ENCODE data around the gene THADA.
A peak's percentile ranks its signal among the peaks of the same experiment; 100 is the strongest.
"Not testable (repeated sequence)": the region's sequence is repeated elsewhere in the genome, so short reads cannot be mapped to it uniquely, and the experiment has no call there.

The THADA gene

DNA sequence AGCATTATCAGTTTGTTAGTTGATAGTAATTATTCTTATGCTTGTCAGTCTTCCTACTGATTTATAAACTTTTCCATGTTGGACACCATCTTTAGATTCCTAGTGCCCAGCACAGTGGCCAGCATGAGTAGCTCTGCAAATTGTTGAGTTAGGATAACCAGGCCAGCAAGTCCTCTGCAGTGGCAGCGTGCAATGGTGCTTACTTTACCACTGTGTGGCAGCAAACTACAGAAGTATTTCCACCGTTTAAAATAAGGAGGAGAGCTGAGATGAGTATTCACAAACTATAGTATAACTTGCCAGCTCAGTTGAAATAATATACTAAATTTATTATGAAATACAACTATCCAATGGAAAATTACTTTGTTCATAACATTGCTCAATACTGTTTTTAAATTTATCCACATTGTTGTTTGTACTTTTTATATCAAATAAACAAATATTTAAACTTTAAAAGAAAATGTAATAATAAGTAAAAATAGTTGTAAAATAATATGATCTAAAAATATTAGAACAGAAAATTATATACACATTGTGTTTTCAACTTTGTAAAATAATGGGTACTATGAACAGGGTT, 9.3 kb upstream of the THADA start:
- DNase-seq (ENCODE audit: low spot score): no peak

DNA sequence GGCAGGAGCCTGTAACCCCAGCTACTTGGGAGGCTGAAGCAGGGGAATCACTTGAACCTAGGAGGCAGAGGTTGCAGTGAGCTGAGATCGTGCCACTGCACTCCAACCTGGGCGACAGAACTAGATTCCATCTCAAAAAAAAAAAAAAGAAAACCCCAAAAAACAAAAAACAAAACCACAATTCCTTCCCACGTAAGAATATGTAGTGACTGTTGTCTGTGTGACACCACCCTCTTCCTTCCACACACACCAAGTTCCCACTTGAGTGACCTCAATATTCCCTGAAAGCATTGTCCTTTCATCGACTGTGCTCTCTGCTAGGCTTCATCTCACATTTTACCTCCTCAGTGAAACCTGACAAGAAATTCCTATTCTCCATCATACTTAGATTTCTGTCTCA, 8.8 kb upstream of the THADA start:
- DNase-seq (ENCODE audit: low spot score): no peak

DNA sequence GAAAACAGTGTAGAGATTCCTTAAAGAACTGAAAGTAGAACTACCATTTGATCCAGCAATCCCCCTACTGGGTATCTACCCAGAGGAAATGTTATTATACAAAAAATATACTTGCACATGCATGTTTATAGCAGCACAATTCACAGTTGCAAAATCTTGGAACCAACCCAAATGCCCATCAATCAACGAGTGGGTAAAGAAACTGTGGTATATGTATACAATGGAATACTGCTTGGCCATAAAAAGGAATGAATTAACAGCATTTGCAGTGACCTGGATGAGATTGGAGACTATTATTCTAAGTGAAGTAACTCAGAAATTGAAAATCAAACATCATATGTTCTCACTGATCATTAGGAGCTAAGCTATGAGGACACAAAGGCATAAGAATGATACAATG, 4.8 kb upstream of the THADA start:
- DNase-seq (ENCODE audit: low spot score): not testable (repeated sequence)

DNA sequence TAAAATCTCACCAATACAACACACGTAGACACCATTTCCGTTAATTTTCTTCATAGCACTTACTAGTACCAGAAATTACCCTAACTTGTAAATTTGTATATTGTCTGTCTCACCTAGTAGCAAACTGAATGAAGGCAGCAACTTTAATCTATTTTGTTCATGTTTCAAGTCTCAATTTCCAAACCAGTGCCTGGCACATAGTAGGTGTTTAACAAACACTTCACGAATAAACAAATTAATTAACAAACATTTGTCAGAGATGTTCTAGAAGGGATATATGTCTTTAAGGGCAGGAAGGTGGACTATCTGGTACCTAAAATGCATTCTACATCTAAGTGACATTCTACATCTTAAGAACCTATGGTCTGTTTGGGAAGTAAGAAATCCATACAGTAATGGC, 963 bp downstream of the THADA start:
- DNase-seq (ENCODE audit: low spot score): no peak

DNA sequence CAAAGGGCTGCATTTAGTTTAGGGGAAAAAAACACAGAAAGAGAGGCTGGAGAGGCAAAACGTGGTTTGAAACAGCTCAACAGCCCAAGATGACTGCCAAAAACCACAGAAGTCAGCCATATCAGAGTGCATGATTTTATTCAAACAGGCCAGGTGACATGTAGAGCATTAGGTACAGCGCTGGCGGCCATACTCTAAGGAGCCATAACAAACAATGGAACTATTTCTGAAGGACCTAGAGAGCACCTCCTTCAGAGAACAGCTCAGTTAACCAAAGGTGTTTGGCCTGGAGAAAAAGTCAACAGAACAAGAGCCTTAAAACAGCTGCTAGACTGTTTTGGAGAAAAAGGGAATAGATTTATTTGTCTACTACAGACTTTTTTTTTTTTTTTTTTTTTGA, 2.6 kb downstream of the THADA start:
- no peak for DNase-seq (ENCODE audit: low spot score)

DNA sequence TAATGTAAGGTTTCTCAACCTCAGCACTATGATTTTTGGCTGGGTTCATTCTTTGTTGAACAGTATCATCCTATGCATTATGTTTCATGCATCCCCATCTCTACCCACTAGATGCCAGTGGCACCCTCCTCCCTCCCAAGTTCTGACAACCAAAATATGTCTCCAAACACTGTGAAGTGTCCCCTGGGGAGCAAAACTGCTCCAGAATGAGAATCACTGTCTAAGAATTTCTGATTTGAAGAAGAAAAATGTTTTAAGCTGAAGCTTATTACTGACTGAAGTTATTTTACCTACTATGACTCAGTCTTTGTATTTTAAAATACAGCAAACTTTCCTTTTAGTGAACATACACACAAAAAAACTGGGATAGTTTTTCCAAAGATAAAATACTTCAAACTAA, 3.4 kb downstream of the THADA start:
- no peak for DNase-seq (ENCODE audit: low spot score)

DNA sequence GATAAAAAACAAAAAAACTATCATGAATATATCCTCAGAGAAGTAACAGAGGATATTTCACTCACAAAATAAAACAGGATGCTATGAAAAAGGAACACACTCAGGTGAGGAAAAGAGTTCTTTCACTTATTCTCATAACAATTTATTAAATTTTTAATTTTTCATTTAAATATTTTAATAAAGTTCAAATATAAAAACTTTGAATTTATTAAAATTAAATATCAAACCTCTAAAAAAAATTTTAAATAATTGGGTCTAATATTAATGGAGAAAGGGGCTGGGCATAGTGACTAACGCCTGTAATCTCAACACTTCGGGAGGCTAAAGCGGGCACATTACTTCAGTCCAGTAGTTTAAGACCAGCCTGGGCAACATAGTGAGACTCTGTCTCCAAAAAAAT, 10.1 kb downstream of the THADA start:
- no peak for DNase-seq (ENCODE audit: low spot score)

DNA sequence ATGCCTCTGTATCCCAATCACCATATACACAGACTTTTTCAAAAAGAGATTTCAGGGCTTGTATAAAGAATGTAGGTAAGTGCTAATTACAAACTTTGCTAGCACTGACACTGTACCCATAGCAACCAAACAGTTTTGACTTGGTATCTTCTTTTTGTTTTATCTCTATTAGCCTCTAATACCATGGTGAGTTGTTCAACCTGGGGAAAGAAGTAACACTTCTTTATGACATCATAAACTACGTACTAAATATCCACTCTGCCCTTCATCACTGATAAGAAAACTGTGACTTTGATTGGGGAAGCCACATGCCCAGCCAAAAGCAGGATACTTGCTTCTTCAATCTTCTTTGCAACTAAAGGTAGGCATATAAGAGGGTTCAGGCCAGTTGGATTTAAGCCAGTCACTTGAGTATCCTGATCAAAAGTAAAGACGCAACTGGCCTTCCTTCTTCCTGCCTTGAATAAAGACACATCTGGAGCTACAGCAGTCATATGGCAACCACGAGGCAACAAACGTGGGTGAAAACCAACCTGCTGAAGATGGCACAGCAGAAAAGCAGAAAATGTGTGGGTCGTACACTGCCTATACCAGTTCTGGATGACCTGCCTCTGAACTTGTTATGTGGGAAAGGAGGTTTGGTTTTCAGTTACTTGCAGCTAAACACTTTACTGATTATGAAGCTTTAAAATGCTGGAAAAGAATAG, 16.4 kb downstream of the THADA start:
- no peak for DNase-seq (ENCODE audit: low spot score)

DNA sequence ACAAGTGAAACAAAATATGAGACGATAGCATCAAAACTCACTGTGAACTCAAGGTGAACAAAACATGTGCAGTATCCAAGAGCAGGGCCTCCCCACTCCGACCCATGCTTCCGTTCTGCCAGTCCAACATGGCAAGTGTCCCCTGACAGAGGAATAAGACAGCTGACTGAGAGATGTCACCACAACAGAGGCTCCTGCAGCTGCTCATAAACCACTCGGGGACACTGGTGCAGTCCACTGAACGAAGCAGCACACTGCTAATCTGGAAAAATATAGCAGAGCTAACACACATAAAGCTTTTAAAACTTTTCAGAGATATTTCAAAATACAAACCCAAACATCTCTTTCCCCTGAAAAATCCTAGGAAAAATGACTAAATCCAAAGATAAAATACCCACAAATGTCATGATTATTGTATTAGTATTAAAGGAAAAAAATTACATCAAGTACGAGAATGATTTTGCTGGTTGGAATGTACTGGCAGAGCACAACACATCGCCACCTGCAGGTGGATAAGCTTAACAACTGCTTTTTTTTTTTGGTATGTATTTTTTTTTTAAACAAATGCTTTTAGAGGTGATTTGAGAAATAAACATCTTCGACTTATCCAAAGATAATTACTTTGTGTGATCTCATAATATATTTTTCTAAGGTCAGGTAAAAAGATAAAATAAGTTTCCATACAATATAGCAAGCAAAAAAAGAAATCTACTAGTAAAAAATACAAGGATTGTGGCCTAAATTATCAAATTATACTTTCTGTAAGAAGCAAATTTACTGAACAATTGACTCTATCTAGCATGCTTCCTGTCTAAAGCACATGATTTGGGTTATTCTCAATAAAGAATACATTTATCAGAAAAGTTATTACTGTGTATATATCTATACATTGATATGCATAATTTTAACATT, 18.6 kb downstream of the THADA start:
- DNase-seq (ENCODE audit: low spot score): peak; percentile 63

DNA sequence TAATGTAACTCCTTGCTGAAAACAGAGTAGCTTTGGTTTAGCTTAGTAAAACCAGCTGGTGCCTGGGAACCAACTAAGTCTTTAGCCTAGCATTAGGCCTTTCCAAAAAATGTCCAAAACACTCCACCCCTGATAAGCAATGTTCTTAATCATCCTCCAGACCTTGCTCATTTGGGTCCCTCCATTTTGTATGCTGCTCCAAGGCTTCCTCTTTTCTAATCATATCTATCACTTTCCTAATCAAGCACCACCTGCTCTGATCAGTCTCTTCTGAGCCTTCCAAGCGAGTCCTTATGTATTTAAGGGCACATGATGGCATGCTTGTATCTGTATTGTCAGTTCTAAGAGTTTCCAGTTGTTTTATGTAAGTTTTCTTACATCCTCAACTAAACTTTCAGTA, 23.6 kb downstream of the THADA start:
- DNase-seq (ENCODE audit: low spot score): peak; percentile 48

DNA sequence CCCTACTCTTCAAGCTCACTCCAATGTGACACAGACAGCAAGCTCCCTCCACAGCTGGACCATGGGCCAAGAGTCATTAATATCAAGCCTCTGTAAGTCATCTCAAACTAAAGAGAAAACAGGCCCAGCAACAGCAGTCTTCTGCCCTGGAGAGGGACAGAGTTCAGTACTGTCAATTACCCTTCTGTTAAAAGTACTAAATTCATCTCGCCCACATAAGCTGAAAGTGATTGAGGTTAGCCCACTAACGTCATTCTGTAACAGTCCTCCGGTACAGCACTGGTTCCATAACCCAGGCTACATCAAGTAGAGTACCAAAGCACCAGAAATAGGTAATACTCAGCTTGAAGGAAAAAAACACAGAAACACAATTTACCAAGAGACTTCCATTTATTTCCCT, 25.9 kb downstream of the THADA start:
- no peak for DNase-seq (ENCODE audit: low spot score)

DNA sequence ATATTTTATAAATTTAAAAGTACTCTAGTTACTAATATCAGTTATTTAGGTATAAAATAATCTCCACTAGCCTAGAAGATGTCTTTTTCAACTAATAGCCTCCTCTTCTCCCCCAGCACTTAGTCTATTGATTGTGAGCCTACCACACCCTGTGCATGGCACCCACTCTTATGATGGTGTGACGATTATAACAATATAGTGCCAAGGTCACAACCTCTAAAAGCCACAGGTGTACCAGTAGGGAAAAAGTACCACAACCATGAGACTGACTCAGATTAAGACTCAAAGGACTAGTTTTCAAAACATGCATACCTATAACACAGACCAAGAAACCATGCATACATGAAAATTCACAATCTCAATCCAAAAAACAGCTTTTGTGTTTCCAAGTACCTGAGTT, 27.6 kb downstream of the THADA start:
- DNase-seq (ENCODE audit: low spot score): no peak

DNA sequence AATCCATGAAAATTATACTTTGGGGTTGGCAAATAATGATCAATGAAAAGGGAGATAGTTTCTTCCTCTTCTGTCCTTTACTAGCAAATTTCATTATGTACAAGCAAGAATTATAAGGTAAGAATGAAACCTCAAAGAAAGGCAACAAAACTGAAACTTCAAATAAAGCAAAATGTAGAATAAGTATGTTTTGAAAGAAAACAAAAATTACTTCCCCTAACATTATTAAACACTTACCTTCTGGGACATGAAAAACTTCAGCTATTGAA, 29.4 kb downstream of the THADA start:
- no peak for DNase-seq (ENCODE audit: low spot score)

DNA sequence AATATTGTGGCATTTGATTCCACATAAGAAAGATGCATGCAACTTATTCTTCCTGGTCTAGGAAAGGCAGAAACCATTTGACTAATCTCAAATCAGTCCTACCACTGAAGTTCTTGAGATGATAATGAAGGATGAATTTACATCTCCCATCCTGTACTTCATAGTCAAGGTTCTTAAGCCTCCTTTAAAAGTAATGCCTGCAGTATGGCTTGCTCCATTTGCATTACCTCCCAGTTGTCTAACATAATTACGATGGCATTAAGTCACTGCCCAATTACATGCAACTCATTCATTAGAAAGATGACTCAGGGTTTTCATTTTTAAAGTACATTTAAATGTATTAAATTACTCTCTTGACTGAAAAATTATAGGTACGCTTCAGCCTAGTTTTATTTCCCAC, 32.2 kb downstream of the THADA start:
- no peak for DNase-seq (ENCODE audit: low spot score)

DNA sequence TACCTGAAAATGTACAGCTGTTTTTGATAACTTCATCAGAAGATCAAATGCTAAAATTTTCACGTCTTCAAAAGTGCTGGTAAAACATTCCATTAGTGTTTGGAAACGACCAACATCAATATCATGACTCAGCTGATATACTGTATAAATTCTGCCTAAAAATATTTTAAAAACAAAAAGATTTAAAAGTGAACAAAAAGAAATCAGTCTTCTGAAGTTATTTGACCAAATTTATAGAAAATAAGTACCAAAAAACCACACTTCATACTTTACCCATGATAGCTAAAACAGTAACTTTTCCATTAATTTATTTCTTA, 35.6 kb downstream of the THADA start:
- no peak for DNase-seq (ENCODE audit: low spot score)

DNA sequence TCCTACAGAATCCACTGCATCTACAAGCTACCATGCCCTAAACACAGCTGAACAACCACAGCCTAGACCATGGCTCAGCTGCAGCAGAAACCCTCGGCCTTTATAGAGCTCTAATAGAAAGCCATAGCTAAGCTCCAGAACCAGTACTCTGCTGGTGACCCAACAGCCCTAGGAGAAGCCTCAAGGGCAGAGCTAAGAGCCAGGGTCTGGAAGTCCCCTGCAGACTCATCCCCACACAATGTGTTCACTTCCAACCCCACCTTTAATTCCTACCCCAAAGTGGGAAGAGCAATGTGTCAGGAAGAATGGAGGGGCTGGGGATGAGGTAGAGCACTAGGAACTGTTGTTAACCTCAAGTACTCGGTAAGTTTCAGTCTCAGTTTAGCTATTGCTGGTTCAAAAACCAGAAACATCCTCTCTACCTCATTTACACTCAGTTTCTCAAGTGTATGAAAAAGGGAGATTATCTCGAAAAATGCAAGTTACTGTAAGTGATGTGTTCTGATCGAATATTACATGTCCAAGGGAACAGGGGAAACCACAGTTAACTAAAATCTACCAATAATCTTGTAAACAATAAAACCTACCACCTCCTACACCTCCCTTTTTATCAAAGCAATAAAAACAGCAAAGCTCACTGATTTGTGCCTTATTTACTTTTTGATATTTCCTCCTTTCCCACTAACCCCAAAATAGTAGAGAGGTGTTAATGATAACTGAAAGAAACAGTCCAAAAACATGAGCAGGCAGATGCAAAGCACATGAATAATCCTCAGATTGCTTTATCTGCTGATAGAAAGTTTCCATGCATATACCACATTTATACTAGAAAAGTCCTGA, 36.2 kb downstream of the THADA start:
- no peak for DNase-seq (ENCODE audit: low spot score)

DNA sequence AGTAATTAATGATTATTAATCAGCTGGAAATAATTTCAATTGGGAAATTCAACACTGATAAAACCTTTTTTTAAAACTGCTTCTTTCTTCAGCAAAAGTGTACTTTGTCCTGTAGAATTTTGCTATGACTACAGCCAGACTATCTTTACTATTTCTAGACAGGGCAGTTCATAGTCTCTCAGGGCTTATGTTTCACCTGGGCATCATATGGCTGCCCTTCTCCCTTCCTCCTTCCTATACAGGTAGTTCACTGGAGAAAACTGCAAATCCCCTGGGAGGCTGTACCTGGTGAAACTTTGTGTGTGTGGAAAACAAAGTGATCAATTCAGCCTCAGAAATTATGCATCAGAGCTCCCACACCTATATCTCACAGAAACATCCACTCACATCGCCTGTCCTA, 38.6 kb downstream of the THADA start:
- DNase-seq (ENCODE audit: low spot score): no peak

DNA sequence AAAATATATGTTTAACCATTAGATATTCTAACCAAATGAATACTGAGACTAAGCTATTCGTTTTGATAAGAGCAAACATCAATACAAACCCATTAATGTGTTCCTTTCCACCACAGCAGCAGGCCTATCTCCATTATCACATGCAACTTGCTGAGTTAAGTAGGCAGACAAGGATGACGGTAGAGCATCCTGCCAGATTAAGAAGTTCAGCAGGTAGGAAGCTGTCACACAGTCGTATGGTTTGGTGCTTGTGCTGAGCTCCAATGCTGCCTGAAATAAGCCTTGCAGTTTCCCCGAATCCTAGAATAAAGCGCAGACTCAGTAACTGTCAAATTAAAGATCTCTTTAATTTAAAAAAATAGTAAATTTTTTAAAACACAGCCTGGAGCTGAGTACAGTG, 39.6 kb downstream of the THADA start:
- no peak for DNase-seq (ENCODE audit: low spot score)

DNA sequence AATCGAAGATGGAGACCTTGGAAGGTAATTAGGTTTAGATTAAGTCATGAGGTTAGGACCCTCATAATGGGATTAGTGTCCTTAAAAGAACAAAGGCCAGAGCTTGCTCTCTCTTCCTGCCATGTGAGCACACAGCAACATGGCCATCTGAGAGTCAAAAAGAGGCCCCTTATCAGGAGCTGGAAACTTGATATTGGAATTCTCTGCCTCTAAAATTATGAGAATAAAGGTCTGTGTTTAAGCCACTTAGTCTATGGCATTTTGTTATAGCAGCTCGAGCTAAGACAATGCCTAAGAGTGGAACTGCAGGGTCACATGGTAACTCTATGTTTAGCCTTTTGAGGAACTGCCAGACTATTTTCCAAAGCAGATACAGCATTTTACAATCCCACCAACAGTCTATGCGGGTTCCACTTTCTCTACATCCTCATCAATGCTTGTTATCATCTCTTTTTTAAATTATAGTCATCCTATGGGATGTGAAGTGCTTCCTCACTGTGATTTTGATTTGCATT, 42.4 kb downstream of the THADA start:
- no peak for DNase-seq (ENCODE audit: low spot score)

DNA sequence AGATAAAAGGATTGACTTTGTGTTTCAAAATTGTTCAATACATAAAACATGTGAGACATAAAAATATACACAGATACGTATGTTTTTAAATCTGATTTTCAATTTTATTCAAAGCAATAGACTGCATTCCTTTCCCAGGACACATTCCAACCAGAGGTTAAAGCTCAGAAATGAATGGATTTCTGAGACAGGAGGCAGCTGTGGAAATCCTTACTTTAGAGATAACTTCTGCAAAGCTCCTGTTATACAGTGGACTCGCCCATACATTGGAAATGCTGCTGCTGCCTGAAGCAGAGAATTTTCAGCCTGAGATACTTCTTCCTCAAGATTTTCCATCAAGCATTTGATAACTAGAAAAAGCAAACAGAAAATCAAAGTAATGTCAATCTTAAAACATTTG, 43.8 kb downstream of the THADA start:
- no peak for DNase-seq (ENCODE audit: low spot score)

DNA sequence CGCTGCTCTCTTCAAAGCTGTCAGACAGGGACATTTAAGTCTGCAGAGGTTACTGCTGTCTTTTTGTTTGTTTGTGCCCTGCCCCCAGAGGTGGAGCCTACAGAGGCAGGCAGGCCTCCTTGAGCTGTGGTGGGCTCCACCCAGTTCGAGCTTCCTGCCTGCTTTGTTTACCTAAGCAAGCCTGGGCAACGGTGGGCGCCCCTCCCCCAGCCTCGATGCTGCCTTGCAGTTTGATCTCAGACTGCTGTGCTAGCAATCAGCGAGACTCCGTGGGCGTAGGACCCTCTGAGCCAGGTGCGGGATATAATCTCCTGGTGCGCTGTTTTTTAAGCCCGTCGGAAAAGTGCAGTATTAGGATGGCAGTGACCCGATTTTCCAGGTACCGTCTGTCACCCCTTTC, 47.5 kb downstream of the THADA start:
- not testable (repeated sequence) for DNase-seq (ENCODE audit: low spot score)

DNA sequence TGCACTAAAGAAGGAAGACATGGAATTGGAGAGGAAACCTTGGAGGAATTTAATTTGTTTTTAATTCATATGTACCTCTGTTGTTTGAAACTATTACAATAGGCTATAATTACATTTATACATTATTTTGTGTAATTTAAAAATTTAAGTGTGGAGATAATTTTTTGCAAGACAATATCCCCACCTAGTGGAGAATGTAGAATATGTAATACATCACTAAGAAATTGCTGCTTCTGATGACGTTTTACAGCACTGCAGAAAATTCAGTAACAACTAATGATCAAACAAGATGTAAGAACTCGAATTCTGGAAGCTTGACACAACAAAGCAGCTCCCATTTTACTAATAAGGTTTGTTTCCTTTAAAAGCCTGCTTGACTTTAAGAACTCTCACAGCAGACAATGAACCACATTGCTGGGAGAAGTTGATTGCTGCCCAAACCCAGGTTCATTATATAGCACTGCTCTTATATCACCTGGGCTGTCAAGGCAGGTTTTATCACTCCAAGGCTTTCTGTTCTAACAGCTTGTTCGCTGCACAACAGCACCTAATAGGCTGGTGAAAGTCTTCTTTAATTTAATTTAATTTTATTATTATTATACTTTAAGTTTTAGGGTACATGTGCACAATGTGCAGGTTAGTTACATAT, 53.4 kb downstream of the THADA start:
- peak; percentile 67 for DNase-seq (ENCODE audit: low spot score)

Data from hematopoietic multipotent progenitor cell treated with erythropoietin and hydrocortisone succinate and interleukin-3 and kit ligand, for 15 days (in vitro differentiated cells).